HG02759 (cell line): ENCODE measurements around the gene MED23.
A peak's percentile ranks its signal among the peaks of the same experiment; 100 is the strongest.

Experiments used
- ATAC-seq: cut with Tn5 transposase; IDR thresholded peaks from one replicate; pipeline ENCODE4 v1.9.1; 2021; ENCODE audit warnings: mild to moderate bottlenecking, moderate library complexity; ENCODE audit not compliant: unreplicated experiment

MED23 gene

GRCh38 chr6:131627724-131628682 is at the start of gene MED23:
TSS of gene MED23 (minus strand) at chr6:131628242. CDS start at chr6:131628049, 193 bp downstream.
- ATAC-seq, result peak; percentile 97

GRCh38 chr6:131673184-131673583 is 45.1 kb upstream of the MED23 start:
- no peak for ATAC-seq

GRCh38 chr6:131669891-131670290 is 41.8 kb upstream of the MED23 start:
- no peak for ATAC-seq

- no peak for ATAC-seq
Observed at GRCh38 chr6:131663578-131664165, 35.6 kb upstream of the MED23 start.

- ATAC-seq, result no peak
Observed at GRCh38 chr6:131660195-131660594, 32.2 kb upstream of the MED23 start.

GRCh38 chr6:131658287-131658686 is 30.2 kb upstream of the MED23 start:
- ATAC-seq, result no peak

- ATAC-seq, result no peak
Observed at GRCh38 chr6:131657630-131658111, 29.6 kb upstream of the MED23 start.

GRCh38 chr6:131657222-131657621 is 29.2 kb upstream of the MED23 start:
- no peak for ATAC-seq

GRCh38 chr6:131656667-131657066 is 28.6 kb upstream of the MED23 start:
- no peak for ATAC-seq

- no peak for ATAC-seq
Observed at GRCh38 chr6:131655951-131656350, 27.9 kb upstream of the MED23 start.

GRCh38 chr6:131655387-131655786 is 27.3 kb upstream of the MED23 start:
- no peak for ATAC-seq

GRCh38 chr6:131654326-131654725 is 26.3 kb upstream of the MED23 start:
- ATAC-seq, result no peak

- ATAC-seq, result no peak
Observed at GRCh38 chr6:131652472-131652871, 24.4 kb upstream of the MED23 start.

GRCh38 chr6:131651782-131652181 is 23.7 kb upstream of the MED23 start:
- ATAC-seq, result no peak

- ATAC-seq, result no peak
Observed at GRCh38 chr6:131646249-131646670, 18.2 kb upstream of the MED23 start.

- ATAC-seq, result no peak
Observed at GRCh38 chr6:131645846-131646245, 17.8 kb upstream of the MED23 start.

GRCh38 chr6:131644921-131645320 is 16.9 kb upstream of the MED23 start:
- ATAC-seq, result no peak

GRCh38 chr6:131643855-131644460 is 15.9 kb upstream of the MED23 start:
- no peak for ATAC-seq

GRCh38 chr6:131642987-131643611 is 15.1 kb upstream of the MED23 start:
- ATAC-seq, result no peak

GRCh38 chr6:131642565-131642964 is 14.5 kb upstream of the MED23 start:
- ATAC-seq, result no peak

- ATAC-seq, result no peak
Observed at GRCh38 chr6:131641554-131641953, 13.5 kb upstream of the MED23 start.
